Activated CD4-positive, alpha-beta T cell treated with anti-CD3 and anti-CD28 coated beads for 1 hour (primary cell): ENCODE measurements around the gene CHMP4B.
"Not testable (repeated sequence)": the region's sequence is repeated elsewhere in the genome, so short reads cannot be mapped to it uniquely, and the experiment has no call there.

Source experiments
- DNase-seq: peaks from one replicate; pipeline ENCODE4 v3.0.0-alpha.2; 2020

The CHMP4B gene

DNA sequence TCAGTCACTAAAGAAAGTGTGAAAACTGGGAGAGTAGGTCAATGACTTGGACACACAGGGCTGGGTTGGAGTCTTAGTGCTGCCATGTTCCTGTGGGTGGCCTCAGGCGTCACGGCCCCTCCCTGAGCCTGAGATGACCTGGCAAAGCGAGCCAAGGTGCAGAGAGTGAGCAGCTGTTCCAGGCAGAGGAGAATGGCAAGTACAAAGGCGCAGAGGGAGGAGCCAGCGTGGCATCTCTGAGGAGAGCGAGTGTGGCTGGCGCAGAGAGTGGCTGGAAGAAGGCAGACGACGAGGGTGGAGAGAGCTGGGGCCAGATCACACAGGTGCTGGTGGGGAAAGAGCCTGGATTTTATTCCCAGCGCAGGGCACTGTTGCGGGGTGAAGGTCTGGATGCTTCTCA is 20.6 kb upstream of the CHMP4B start:
- DNase-seq = no peak

DNA sequence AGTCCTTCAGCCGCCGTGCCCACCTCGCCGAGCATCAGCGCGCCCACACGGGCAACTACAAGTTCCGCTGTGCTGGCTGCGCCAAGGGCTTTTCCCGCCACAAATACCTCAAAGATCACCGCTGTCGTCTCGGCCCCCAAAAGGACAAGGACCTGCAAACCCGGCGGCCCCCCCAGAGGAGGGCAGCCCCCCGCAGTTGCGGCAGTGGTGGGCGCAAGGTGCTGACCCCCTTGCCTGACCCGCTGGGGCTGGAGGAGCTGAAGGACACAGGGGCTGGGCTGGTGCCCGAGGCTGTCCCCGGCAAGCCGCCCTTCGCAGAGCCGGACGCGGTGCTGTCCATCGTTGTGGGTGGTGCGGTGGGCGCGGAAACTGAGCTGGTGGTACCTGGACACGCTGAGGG is 20.1 kb upstream of the CHMP4B start:
- no peak for DNase-seq

DNA sequence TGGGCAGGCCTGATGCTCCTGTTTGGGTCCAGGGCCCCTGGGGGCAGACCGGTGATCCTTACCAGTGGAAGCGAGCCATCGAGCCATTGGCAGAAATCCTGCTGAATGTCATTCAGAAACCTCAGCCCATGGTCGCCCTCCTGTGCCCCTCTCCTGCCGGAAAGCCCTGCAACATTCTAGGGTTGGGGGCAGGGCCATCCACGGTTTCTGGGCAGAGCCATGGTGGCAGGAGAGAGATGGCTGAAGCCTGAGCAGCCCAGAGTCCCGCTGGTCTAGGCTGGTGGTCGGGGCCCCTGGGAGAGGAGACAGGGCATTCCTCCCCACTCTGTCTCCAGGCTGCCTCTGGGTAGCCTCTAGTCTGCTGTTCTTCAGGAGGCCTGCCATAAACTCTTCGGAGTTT is 19.6 kb upstream of the CHMP4B start:
- DNase-seq = no peak

DNA sequence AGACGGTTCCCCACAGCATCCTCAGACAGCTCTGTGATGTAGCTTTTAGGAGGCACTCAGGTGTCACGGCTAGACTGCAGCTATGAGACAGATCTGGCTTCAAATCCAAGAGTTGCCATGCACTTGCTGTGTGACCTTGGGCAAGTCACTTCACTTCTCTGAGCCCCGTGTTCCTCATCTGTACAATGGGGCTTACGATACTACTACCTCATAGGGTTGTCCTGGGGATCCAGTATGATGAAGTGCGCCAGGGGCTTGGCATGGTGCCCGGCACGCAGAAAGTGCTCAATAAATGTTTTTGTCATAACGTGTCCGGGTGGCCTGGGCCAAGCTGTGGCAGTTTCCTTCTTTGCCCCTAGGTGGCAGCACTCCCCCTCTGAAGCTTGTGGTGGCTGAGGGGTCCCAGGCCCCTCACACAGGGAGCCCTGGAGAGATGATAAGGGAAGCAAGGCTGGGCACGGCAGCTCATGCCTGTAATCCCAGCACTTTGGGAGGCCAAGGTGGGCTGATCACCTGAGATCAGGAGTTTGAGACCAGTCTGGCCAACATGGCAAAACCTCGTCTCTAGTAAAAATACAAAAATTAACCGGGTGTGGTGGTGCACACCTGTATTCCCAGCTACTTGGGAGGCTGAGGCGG is 19.1 kb upstream of the CHMP4B start:
- DNase-seq = peak; percentile 30

DNA sequence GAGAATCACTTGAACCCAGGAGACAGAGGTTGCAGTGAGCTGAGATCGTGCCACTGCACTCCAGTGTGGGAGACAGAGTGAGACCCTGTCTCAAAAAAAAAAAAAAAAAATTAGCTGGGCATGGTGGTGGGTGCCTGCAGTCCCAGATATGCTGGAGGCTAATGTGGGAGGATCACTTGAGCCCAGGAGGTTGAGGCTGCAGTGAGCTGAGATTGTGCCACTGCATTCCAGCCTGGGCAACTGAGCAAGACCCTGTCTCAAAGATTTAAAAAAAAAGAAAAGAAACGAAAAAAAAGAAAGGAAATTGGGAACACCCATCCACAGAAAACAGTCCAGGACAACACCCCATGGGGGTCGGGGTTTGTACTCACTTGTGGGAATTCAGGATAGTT is 18.6 kb upstream of the CHMP4B start:
- DNase-seq = not testable (repeated sequence)

DNA sequence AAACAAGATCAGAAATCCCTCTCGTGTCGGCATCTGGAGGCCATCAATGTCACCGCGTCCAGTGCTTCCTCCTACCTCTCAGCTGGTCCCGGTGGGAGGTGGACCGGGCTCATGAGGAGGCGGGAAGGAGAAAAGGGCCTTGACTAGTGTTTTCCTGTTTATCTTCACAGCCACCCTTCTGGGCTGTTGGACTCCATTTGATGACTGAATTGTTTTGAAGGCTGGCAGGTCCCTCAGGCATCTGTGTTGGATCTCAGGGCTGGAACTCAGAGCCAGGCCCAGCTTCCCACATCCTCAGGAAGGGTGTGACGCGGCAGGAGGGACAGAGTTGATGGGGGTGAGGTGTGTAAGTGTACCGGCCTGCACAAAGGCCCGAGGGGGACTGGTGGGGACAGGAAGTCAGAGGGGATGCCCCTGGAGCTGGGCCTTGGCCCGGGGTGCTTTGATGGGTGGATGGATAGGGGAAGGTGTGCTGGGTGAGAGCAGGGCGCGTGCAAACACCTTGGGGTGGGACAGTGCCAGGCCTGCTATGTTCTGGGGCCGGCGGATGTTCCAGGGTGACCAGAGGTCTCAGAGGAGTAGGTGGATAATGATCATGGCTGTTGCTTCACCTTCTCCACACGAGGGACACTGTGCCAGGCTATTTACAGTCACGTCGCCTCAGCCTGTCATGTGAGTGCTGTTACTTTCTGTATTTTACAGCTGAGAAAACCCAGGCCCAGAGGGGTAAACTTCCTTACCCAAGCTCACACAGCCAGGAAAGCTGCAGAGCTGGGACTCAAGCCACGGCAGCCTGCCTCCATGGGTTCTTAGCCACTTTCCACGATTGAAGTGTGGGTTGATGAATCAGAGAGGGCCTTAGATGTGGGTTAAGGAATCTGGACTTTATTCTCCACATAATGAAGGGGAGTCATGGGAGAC is 17.9 kb upstream of the CHMP4B start:
- no peak for DNase-seq

DNA sequence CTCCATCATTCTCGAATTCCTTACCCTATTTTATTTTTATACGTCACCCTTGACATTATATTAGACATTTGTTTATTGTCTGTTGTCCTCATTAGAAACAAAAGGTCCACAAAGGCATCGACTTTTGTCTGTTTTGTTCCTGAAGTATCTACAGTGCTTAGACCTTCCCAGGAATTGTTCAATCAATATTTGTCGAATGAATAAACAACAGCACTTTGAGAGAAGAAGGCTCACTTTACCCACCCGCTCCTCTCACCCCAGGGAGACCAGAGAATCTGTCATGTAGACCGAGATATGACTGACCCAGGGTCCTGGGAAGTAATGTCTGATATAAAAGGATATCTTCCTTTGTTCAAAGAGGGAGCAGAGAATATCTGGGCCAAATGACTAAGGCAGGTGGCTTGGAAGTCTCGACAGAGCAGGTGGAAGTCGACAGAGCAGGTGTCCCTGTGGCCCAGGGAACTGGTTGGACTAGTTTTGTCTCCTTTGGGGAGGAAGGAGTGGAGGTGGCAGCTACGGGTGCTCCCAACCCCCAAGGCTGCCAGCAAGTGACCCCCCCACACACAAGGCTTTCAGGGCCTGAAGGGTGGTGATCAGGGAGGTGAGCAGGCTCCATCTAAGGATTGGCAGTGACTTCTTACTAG is 14.8 kb upstream of the CHMP4B start:
- DNase-seq = no peak

DNA sequence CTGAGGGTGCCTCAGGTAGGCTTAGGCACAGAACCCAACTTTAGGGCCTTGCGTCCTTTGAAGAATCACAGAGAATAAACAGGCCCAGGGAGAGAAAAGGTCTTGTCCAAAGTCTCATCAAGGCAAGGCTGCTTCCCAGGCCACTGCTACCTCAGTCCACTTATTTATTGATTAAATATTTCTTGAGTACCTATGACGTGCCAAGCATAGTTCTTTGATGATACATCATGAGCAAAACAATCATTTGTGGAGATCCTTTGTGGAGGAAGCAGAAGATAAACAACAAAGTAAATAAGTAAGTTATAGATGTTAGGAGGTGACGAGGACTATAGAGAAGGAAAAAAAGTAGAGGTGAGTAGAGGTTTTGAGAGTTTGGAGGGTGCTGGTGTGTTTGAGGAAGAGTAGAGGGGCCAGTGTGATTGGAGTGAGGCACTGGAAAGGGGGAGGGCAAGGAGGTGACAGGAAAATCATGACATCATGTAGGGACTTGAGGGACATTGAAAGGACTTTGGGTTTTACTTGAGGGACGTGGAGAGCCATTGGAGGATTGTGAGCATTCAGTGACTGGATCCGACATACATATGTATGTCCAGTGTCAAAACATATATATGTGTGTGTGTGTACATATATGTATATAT is 14.1 kb upstream of the CHMP4B start:
- DNase-seq = no peak

DNA sequence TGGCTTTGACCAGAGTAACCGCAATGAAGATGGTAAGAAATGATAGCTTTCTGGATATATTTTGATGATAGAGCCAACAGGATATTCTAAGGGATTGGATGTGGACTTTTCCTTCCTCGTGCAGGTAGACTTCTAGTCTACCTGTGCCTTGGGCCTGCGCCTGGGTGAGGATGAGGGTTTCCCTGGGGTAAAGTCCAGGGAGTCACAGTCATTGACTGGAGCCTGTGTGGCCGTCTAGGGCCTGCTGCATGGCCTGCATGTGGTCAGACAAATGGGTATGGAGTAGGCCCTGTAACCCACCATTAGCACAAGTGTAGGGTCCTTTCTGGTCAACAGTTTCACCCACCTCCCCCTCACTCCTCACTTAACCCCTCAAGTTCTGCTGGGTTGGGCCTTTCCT is 12.7 kb upstream of the CHMP4B start:
- DNase-seq = no peak

DNA sequence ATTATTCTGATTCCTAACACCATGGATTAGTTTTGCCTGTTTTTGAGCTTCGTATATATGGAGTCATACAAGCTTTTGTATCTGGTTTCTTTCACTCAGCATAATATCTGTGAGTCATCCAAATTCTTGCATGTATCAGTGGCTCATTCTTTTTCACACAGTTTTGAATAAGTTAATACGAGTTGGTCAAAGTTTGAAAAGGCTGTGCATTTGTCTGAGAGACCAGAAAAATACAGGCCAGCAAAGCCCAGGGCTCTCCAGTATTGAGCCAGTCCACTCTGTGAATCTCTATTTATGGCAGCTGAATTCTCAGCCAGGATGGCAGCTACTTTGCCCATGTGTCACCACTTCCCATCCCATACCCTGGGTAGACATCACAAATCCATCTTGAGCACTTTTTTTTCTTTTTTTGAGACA is 7.2 kb upstream of the CHMP4B start:
- DNase-seq = no peak

DNA sequence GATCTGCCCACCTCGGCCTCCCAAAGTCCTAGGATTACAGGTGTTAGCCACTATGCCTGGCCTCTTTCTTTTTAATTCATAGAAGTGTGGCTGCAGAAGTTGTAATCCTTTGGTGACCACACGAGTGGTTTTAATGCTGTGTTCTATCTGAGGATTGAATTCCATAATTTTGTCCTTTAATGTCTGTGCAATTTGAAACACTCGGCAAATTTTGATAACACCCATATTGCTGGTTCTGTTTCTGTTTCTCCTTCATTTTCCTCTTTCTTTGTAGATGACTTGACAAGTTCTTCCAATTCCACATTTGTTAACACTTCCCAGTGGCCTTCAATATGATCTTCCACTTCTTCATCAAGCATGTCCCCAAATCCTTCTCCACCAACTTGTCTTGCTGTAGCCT is 2.8 kb upstream of the CHMP4B start:
- no peak for DNase-seq

DNA sequence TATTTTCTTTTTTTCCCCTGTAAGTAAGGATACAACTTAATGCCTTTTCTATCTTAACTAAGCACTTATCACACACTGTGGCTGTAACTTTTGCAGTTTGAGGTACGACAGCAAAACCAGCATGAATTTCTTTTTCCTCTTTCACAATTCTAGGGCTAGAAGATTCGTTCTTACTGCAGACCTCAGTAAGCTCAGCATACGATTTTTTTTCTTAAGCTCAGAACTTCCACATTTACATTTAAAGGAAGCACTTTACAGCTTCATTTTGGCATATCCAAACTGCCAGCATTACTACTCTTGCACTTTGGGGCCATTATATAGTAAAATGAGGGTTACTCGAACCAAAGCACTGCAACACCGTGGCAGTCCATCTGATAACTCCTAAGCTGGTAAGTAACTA is 889 bp upstream of the CHMP4B start:
- DNase-seq = no peak

DNA sequence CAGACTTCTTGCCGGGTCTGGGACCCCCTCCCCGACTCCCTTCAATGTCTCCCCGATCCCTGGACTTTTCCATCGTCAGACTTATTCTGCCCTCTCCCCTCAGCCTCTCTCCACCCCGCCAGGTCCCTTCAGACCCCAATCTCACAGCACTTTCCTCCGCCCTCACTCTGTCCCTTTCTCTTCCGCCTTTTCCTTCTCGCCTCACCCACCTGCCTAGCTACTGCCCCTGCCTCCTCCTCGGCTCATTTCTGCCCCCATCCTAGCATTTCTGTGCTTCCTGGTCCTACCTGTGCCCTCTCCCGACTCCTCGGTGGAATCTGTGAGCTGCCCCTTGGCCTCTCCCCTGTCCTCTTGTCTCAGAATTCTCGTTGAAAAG is 616 bp downstream of the CHMP4B start:
- DNase-seq = no peak

DNA sequence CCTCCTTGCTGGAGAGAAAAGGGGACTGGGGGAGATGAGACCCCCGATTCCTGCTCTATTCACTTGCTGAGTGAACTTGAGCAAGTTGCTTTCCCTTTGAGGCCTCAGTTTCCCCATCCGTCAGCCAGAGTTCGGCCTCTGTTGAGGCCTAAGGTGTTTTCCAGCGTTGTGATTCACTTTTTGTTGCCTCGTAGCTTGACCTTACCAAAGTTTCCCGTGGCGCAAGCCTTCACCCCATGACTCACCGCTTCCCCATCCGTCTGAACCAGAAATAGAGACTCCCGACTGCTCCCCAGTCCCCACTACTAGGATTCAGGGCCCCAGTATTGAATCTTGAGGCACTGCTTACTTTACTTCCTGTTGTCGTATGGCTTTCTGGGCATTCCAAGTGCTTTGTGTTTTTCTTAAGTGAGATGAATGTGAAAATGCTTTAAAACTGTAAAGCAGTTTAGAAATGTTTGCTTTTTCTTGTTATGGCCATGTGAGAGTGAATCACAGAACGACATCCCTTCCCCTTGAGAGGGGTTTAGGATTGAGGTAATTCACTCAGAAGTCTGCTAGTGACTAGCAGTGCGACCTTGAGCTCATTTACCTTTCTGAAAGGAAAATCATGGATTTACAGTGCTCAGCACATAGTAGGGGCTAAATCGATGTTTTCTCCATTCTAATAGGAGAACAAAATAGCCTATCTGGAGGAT is 1.2 kb downstream of the CHMP4B start:
- peak; percentile 16 for DNase-seq

DNA sequence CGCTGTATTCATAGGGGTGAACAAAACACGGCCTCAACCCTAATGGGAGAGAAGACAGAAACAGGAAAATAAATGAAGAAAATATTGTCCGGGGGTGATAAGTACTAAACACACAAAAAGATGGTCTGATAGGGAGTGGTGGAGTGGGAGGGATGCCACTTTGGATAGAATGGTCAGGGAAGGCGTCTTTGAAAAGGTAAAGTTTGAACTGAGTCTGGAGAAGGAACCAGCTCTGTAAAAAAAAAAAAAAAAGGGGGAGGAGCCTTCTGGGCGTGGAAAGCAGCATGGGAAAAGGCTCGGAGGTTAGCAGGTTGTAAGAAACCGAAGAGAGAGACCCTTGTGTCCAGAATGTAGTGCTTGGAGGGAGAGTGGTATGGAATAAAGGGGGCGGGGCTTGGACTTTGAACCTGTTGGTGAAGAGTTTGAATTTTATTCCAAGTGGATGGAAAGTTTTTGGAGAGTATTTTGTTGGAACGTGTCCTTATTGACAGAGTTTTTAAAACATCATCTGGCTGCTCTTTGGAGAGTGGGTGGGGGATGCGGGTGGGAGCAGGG is 1.8 kb downstream of the CHMP4B start:
- DNase-seq = no peak

DNA sequence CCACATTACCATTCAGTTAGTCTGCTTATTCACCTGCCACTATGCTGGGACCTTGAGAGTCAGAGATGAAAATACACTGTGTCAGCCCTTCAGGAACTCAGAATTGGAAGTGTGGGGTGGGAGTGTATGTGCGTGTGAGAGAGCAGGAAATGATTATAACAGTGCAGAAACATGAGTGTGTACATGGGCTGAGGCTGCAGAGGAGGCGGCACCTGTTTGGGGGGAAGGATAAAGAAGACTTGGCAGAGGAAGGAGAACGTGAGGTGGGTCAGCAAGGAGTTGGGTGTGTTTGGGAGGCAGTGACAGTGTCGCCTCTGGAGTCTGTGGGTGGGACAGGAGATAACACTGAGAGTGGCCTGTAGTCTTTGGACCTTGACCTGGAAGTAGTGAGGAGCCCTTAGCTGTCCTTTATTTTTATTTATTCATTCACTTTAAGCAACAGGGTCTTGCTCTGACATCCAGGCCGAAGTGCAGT is 3.1 kb downstream of the CHMP4B start:
- no peak for DNase-seq

DNA sequence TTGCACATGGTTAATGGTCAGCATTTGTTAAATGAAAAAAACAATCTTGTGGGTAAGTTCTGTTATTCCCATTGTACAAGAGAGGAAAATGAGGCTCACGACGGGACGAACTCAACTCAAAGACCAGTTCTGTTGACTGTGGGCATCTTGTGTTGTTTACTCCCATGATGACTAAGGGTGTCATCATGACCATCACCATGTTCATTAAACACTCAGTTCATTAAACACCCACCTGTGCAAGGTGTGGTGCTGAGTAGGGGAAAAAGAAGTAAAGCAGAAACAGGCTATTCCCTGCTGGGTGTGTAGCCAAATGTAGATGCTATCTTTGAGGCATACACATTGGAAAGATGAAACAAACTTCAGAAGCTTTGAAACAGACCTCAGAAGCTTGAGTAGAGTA is 4.5 kb downstream of the CHMP4B start:
- no peak for DNase-seq

DNA sequence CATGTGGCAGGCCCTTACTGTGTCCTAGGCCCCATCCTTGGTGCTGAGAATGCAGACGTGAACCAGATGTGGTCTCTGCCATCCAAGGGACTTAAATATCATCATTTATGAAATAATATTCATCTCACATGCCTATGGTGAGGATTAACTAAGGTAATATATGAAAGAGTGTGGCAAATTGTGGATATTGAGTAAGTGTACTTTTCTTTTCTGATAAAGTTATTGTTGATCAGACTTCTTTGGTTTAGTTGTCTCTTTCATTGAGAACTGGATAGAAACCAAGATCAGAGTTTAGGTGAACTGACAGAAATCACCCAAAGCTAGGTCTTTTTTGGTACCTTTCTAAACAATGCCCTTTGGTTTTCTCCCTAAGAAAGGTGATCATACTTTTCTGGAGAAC is 5.0 kb downstream of the CHMP4B start:
- DNase-seq = no peak

DNA sequence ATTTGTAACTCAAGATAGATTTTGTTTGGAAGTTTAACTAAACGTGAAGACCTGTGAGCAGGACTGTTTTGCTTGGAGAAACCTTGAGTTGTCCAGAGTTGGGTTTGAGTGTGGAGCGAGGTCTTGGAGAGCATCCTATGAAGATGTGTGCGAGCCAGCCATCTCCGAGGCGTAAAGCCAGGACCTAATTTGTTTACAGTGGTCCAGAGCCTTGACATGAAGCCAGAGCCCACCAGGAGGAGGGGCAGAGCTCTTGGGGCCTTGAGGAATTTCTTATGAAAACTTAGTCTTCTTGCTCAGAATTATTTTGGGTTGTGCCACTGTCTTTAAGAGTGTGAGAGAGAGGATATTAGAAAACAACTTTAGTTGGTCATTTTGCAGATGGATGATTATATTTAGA is 6.3 kb downstream of the CHMP4B start:
- no peak for DNase-seq

DNA sequence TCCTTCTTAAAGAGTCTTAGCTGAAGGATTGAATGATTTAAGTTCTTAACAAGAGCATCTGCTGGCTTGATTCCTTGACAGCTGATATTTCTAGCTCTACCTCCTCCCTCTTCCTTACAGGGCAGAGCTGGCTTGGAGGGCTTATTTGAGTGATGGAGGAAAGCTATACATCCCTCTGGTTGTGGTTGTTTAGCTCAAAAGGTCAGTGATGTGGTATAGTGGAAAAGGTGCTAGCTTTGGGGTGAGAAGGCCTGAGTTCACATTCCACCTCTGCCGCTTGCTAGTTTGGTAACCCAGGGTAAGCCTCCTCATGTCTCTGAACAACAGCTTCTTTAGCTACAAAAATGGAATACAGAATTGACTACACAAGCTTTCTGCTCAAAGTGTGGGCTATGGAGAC is 8.3 kb downstream of the CHMP4B start:
- no peak for DNase-seq

DNA sequence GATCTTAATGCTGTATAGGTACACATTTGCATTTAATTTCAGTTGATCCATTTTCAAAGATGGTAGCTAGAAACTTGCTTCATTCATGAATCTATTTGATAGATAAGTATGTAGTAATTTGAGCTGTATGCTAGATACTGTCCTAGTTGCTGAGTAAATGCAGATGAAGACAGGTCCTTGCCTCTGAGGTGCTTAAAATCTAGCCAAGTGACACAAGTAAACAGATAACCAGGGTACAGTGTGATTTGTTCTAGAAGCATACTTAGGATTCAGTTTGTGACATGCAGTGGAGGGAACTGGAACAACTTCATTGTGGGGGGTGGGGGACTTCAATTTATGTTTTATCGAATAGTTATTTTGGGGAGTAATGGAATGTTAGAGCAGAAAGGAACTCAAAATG is 9.2 kb downstream of the CHMP4B start:
- no peak for DNase-seq

DNA sequence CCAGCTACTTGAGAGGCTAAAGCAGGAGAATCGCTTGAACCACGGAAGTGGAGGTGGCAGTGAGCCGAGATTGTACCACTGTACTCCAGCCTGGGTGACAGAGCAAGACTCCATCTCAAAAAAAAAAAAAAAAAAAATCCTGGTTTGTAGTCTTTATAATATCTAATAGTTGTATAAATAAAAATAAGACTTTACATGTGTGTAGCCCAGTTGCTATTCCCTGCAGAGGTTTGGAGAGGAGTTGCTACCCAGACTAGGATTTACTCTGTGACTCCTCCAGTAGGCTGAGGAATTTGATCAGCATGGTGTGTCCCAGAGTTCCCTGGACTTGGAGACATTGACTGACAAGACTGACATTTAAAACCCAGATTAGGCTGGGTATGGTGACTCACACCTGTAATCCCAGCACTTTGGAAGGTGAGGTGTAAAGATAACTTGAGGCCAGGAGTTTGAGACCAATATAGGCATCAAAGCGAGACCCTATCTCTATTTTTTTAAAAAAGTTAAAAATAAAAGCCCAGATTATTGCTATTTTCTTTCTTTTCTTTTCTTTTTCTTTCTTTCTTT is 10.2 kb downstream of the CHMP4B start:
- DNase-seq = no peak
